ENCODE measurements around the gene ATAT1. TPM values are rescaled to one million over a fixed set of nuclear protein-coding genes. Genes with fewer than 3 reads are reported as not detected.

ATAT1 gene
- 1.7 TPM for total RNA-seq
- long read RNA-seq, partial matches to known transcripts = 0 of 3 reads
- long read RNA-seq, other reads (novel, unspliced or antisense) = 1 of 3 reads

DNA sequence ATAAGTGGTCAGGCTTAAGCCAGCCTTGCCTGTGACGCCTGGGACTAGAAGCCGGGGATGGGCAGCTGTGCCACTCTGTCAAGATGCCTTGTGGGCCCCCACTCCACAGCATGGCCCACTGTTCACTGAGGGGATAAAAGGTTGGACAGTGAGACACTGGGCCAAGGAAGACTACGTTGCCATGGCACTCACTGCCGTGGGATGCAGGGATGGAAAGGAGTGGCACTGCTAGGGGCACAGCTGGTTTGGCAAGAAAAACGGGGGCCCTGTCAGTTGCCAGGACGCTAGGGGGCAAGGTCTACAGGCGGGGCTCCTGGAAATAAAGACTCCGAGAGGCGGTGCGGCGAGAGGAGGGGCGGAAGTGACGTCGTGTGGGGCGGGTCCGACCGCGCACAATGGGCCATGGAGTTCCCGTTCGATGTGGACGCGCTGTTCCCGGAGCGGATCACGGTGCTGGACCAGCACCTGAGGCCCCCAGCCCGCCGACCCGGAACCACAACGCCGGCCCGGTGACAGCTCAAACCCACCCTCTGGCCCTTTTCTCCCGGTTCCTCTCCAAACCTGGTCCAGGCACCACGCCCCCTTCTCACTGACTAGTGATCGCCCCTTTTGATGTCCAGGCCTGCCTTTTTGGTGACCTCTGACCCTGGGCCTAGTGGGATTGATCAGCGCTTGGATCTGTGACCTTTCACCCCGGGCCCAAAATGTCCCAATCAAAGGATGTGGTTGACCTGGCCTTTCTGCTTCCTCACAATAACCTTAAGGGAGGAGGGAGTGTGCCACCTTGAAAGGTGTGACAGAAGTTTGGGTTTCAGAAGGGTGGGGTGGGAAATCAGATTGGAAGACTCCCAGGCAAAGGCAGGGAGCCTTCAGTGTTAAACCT lies at the start of gene ATAT1:
Gene ATAT1, plus strand, starts transcription at position 391 of the 883 bp plus-strand sequence.
- intact Hi-C loops (cut with DNase I) = no loop called here
- ATAC-seq (ENCODE audit: poor library complexity) = peak; percentile 98
- peak; percentile 95 for DNase-seq

DNA sequence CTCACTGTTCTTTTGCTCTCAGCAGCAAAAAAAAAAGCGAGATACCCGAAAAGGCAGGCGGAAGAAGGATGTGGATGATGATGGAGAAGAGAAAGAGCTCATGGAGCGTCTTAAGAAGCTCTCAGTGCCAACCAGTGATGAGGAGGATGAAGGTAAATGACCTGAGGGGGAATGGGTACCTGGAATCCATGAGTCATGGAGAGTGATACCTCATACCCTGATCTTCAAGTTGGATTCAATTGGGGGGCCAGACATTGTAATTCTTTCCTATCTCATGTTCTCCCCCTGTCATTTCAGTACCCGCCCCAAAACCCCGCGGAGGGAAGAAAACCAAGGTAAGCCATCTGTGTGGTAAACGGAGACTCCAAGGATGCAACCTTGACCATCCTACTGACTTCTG lies 48.6 kb upstream of the ATAT1 start:
- DNase-seq = no peak
- ATAC-seq (ENCODE audit: poor library complexity) = no peak
- intact Hi-C loops (cut with DNase I) = no loop called here

DNA sequence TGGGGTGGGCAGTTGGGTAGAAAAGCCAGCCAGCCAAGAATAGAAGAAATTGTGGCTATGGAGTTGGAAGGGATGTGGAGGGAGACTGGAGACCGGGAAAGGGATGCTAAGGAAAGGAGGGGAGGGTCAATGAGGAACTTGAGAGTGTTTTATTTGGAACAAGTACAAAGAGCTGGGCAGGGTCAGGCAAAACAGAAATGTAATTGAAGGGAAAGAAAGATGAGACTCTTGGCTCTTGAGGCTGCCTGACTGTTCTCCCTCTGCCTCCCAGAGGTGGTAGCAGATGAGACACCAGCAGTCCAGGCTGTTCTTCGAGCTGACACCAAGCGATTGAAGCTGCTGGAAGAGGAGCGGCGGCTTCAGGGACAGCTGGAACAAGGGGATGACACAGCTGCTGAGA lies 42.8 kb upstream of the ATAT1 start:
- intact Hi-C loops (cut with DNase I) = no loop called here
- DNase-seq (no peak), ATAC-seq (ENCODE audit: poor library complexity) (no peak)

DNA sequence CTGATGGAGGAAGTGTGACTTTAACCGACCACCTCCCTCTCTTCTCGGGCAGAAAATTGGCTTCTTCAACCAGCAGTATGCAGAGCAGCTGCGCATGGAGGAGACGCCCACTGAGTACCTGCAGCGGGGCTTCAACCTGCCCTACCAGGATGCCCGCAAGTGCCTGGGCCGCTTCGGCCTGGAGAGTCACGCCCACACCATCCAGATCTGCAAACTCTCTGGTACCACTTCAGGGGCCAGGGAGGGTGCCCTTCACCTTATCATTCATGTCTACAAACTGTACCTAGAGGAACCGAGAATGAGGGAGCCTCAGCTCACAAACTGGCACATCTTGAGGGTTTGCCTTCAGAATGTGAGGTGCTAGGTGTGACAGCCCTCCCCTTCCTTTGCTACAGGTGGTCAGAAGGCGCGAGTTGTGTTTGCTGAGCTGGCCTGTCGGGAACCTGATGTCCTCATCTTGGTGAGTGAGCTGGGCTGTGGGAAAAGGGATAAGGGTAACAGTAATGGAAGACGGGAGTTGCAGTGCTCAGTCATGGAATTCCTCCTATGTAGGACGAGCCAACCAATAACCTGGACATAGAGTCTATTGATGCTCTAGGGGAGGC lies 36.8 kb upstream of the ATAT1 start:
- no peak for ATAC-seq (ENCODE audit: poor library complexity)
- intact Hi-C loops (cut with DNase I) = no loop called here
- DNase-seq = no peak

DNA sequence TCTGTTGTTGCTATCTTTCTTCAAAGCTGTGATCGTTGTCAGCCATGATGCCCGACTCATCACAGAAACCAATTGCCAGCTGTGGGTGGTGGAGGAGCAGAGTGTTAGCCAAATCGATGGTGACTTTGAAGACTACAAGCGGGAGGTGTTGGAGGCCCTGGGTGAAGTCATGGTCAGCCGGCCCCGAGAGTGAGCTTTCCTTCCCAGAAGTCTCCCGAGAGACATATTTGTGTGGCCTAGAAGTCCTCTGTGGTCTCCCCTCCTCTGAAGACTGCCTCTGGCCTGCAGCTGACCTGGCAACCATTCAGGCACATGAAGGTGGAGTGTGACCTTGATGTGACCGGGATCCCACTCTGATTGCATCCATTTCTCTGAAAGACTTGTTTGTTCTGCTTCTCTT lies 36.2 kb upstream of the ATAT1 start:
- ATAC-seq (ENCODE audit: poor library complexity) = no peak
- DNase-seq = no peak
- intact Hi-C loops (cut with DNase I) = no loop called here

DNA sequence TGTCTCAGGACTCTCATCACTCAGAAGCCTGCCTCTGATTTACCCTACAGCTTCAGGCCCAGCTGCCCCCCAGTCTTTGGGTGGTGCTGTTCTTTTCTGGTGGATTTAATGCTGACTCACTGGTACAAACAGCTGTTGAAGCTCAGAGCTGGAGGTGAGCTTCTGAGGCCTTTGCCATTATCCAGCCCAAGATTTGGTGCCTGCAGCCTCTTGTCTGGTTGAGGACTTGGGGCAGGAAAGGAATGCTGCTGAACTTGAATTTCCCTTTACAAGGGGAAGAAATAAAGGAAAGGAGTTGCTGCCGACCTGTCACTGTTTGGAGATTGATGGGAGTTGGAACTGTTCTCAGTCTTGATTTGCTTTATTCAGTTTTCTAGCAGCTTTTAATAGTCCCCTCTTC lies 35.7 kb upstream of the ATAT1 start:
- intact Hi-C loops (cut with DNase I) = no loop called here
- ATAC-seq (ENCODE audit: poor library complexity) = no peak
- DNase-seq = no peak

DNA sequence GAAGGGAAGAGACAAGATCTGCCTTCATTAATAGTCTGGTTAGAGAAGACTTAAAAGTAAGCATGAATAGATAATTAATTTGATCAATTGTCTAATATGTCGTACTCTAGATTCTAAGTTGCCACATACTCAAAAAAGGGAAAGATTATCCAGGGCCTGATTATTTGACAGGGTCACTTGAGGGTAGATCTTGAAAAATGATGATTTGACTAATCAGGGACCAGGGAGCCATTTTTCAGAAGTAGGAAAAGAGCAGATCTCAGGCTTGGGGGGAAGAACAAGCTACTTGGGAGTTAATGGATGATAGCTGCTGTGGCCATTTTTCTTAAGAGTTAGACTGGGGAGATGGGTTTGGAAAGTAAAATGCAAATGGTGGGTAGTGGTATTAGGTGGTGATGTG lies 34.4 kb upstream of the ATAT1 start:
- ATAC-seq (ENCODE audit: poor library complexity) (no peak), DNase-seq (no peak)
- intact Hi-C loops (cut with DNase I) = no loop called here

DNA sequence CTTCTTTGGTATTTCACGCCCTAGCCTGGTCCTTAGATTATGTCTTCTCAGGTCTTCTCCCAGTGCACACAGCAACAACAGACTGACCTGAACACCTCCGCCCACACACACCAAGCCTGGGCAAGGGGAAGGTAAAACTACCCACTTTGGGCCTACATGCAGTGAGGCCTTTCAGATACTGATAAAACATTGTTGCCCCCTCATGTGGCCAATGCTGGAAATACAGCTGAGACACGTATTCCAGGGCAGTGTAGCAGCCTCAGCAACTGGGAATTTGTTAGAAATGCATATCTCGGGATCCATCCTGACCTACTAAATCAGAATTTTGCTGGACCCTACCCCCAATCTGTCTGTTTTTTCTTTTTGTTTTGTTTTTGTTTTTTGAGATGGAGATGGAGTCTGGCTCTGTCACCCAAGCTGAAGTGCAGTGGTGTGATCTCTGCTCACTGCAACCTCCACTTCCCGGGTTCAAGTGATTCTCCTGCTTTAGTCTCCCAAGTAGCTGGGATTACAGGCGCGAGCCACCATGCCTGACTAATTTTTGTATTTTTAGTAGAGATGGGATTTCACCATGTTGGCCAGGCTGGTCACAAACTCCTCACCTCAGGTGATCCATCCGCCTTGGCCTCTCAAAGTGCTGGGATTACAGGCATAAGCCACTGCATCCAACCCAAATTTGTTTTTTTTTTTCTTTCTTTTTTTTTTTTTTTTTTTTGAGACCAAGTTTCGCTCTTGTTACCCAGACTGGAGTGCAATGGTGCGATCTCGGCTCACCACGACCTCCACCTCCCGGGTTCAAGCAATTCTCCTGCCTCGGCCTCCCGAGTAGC lies 29.1 kb upstream of the ATAT1 start:
- intact Hi-C loops (cut with DNase I) = loop anchor here (5.0 kb wide), 1 partner anchor 115 kb away; no protein-coding TSS in a partner anchor
- DNase-seq = peak; percentile 63

DNA sequence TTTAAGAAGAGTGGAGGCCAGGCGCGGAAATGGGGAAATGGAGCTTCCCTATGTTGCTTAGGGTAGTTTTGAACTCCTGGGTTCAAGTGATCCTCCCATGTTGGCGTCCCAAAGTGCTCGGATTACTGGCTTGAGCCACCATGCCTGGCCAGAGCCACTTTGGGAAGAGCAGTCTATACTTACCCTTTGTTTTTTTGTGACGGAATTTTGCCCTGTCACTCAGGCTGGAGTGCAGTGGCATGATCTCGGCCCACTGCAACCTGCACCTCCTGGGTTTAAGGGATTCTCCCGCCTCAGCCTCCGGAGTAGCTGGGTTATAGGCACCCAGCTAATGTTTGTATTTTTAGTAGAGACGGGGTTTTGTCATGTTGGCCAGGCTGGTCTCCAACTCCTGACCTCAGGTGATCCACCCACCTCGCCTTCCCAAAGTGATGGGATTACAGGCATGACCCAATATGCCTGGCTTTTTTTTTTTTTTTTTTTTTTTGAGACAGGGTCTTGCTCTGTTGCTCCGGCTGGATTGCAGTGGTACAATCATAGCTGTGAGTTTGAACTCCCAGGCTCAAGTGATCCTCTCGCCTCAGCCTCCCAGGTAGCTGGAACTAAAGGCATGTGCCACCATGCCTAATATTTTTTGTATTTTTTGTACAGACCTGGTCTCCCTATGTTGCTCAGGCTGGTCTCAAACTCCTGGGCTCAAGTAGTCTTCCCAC lies 27.6 kb upstream of the ATAT1 start:
- intact Hi-C loops (cut with DNase I) = loop anchor here (5.0 kb wide), 1 partner anchor 117 kb away; no protein-coding TSS in a partner anchor
- DNase-seq (no peak), ATAC-seq (ENCODE audit: poor library complexity) (no peak)

More for the DNA sequence above, 29.1 kb upstream of the ATAT1 start:
- ATAC-seq (ENCODE audit: poor library complexity) = peak; percentile 74

DNA sequence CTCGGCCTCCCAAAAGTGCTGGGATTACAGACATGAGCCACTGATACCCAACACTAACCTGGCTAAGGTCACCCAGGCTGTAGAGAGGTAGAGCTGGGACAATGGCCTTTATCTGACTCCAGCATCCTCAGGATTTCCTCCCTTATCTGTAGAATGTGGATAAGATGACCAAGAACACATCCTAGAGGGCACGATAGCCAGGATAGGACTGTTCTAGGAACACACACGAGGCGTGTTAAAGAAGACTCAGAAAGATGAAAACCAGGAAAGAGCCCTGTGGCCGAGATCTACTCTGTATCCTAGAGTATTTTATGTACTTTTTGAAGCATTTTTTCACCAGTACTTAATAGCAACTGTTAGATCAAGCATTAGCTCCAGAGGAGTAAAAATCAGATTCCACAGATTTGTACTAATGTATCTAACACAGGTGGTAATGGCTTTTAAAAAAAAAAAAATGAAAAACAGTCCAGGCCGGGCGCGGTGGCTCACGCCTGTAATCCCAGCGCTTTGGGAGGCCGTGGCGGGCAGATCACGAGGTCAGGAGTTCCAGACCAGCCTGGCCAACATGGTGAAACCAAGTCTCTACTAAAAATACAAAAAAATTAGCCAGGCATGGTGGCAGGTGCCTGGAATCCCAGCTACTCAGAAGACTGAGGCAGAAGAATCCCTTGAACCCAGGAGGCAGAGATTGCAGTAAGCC lies 26.9 kb upstream of the ATAT1 start:
- ATAC-seq (ENCODE audit: poor library complexity) (no peak), DNase-seq (no peak)
- intact Hi-C loops (cut with DNase I) = loop anchor here (5.0 kb wide), 1 partner anchor 117 kb away; no protein-coding TSS in a partner anchor

DNA sequence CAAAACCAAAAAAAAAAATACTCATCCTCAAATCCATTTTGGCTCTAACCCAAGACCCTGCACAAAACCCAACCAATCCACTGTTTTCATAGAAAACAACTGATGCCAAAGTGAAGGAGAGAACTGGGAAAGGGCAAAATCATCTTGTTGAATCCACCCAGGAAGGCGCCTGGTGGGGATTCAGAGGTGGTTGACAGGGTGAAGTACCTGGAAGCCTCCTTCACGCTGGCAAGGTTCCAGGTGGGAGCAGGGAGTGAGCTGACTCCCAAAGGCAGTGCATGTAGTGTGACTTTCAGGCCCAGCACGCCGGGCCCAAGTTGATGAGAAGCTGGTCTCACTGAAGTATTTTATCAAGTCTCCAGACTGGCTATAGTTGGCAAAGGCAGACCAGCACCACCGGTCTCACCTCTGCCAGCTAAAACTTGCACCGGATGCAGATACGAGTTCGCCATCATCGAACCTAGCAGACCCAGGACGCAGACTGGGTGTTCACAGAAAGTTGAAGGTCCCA lies 26.2 kb upstream of the ATAT1 start:
- intact Hi-C loops (cut with DNase I) = no loop called here
- DNase-seq (peak; percentile 56), ATAC-seq (ENCODE audit: poor library complexity) (peak; percentile 13)

DNA sequence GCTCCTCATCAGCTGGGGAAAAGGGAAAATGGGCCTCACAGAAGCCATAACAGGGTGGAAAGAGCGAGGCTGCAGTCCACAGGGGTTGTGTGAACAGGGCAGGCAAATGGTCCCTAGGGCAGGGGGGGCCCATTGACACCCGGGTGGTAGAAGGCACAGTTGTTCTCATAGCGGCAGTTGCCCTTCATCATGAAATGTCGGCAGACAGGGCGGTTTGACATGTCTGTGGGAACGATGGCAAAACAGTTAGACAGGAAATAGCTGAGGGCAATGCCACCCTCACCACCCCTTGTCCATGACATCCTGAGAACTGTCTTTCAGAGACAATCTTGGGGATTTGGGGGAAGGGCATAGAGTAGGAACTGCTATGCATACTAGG lies 25.2 kb upstream of the ATAT1 start:
- ATAC-seq (ENCODE audit: poor library complexity) (no peak), DNase-seq (no peak)
- intact Hi-C loops (cut with DNase I) = no loop called here

DNA sequence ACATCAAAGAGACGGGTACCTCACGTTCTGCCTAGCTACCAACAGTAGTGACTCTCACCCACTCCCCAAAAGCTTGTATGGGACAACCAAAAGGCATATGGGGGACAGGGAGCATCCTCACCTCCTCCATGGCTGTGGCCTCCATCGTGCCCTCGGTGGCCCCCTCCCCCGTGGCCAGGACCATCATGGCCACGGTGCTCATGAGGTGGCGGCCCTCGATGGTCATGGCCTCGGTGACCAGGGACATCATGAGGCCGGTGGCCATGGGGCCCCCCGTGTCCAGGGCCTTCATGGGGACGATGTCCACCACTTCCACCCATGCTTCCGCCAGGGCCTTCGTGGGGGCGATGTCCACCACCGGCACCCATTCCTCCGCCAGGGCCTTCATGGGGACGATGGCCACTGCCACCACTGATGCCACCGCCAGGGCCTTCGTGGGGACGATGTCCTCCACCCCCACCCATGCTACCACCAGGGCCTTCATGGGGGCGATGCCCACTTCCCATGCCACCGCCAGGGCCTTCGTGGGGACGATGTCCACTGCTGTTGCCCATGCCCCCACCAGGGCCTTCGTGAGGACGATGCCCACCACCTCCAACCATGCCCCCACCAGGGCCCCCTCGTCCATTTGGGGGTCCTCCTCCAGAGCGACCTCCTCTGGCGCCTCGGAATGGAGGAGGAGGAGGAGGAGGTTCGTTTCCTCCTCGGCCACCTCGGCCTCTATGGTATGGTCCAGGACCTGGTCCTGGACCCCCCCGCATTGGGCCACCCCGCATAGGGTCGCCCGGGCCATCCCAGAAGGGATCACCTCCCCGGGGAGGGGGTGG lies 24.6 kb upstream of the ATAT1 start:
- no peak for DNase-seq
- intact Hi-C loops (cut with DNase I) = no loop called here
- ATAC-seq (ENCODE audit: poor library complexity) = no peak

DNA sequence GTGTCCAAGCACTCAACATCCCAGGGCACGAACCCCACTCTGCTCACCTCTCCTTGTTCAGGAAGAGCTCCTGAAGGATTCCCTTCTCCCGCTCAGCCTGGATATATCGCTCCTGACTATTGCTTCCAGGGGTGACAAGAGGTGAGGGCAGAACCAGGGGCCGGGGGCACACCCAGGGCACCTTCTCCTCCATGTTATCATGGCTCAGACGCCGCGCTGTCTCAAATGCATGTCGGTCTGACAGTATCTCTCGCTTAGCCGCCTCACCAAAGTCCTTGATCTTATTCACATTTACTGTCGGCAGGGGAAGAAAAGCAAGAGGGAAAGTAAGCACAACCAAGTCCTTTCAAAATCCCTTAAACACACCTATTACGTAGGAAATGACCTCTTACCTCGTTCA lies 22.7 kb upstream of the ATAT1 start:
- intact Hi-C loops (cut with DNase I) = no loop called here
- ATAC-seq (ENCODE audit: poor library complexity) = no peak
- DNase-seq = no peak

DNA sequence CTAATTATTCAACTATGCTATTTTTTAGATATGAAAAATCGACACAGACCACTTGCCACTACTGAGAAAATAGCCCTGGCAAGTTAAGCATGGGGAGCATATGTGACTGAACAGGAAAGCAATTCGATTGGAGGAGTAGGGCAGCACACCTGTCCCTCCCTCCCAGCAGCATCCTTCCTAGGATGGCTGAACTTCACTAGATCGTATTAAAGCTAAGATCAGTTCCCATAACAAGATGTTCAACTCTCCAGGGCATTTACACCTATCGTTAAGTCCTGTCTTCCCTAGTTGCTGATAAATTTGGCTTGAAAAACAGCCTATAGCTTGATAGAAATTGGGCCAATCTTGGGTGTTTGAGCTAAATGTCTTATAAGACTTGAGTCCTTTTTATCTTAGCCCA lies 16.6 kb upstream of the ATAT1 start:
- DNase-seq = no peak
- no peak for ATAC-seq (ENCODE audit: poor library complexity)
- intact Hi-C loops (cut with DNase I) = no loop called here

DNA sequence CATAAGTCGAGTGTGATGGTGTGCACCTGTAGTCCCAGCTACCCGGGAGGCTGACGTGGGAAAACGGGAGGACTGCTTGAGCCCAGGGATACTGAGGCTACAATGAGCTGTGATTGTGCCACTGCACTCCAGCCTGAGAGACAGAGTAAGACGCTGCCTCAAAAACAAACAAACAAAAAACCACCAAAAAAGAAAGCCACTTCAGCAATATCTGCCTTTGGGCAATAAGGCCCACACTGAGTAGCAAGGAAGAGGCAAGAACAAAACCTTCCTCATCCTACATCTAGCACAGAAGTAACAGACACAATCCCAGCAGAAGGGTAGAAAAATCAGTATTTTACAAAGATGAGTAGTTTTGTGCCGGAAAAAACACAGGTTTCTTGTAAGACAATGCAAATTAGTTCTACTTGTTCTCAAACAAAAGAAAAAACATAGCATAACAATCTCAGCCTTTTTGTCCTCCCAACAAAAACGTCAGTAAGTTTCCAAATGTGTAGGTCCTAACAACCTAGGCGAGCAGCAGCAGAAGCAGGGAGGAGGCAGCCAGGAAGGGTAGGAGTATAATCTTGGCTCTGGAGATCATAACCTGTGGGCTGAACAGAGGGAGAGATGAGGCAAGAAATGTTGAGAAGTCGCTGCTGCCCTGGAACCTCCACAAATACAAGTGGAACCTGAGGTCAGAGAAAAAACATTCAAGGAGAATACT lies 15.4 kb upstream of the ATAT1 start:
- ATAC-seq (ENCODE audit: poor library complexity) (no peak), DNase-seq (no peak)
- intact Hi-C loops (cut with DNase I) = no loop called here

DNA sequence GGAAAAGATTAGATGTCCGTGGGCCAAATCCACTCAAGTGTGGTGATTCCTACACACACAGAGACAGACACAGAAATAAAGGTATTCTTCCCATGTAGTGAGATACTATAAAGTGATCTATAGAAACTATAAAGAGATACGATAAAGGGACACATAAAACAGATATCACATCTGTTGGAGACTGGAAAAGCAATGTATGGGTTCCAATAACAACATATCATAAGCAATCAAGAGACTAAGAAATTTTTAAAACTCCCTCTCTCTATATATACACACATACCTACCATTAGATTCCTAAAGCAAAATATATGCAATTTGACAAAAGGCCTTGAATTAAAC lies 14.8 kb upstream of the ATAT1 start:
- ATAC-seq (ENCODE audit: poor library complexity) (no peak), DNase-seq (no peak)
- intact Hi-C loops (cut with DNase I) = no loop called here
